ENCODE results near the gene USP32. TPM values are rescaled to one million over a fixed set of nuclear protein-coding genes. Genes with fewer than 3 reads are reported as not detected.

Gene USP32
- polyA plus RNA-seq, 1 experiment: 23.8 TPM

- Histone ChIP-seq H3K36me3 (ENCODE audit: control insufficient read depth, insufficient read depth, low read length) (no peaks in the 10 kb centered on the region), H3K4me3 (ENCODE audit: low read depth, low read length) (peak overlapping the region; percentile 82), H3K27me3 (ENCODE audit: control insufficient read depth, insufficient read depth, low read length) (no peaks in the 10 kb centered on the region)
- ChIA-PET POLR2A (no interaction called here), CTCF (interaction anchor here (1.0 to 1.7 kb wide), 3 partner anchors 8 to 163 kb away, joined by 3 to 6 read pairs (median 4); no protein-coding TSS in a partner anchor)
- TF ChIP-seq CTCF (IDR thresholded peaks at IDR 0.05; ENCODE audit: insufficient read depth, low read depth, low read length): no peak
- DNase-seq (ENCODE audit: low read depth): no peak
These were observed 1.1 kb upstream of the USP32 start for GRCh38 chr17:60392845-60393702.

- ChIA-PET CTCF (interaction anchor here (0.6 to 1.7 kb wide), 6 partner anchors 8 to 161 kb away, joined by 3 to 6 read pairs (median 4); no protein-coding TSS in a partner anchor), POLR2A (interaction anchor here (0.5 to 0.6 kb wide), 2 partner anchors 19 to 135 kb away, joined by 4 to 8 read pairs; no protein-coding TSS in a partner anchor)
- no peak for TF ChIP-seq CTCF (IDR thresholded peaks at IDR 0.05; ENCODE audit: insufficient read depth, low read depth, low read length)
- Histone ChIP-seq H3K27me3 (ENCODE audit: control insufficient read depth, insufficient read depth, low read length) (no peaks in the 10 kb centered on the region), H3K36me3 (ENCODE audit: control insufficient read depth, insufficient read depth, low read length) (no peaks in the 10 kb centered on the region), H3K4me3 (ENCODE audit: low read depth, low read length) (peak overlapping the region; percentile 82)
- DNase-seq (ENCODE audit: low read depth): no peak
These were observed 377 bp downstream of the USP32 start for GRCh38 chr17:60391471-60392041.

- ChIA-PET CTCF (interaction anchor here (0.7 to 1.7 kb wide), 5 partner anchors 13 to 161 kb away, joined by 3 to 6 read pairs (median 3); no protein-coding TSS in a partner anchor), POLR2A (no interaction called here)
- no peak for TF ChIP-seq CTCF (IDR thresholded peaks at IDR 0.05; ENCODE audit: insufficient read depth, low read depth, low read length)
- H3K27me3 ChIP-seq (ENCODE audit: control insufficient read depth, insufficient read depth, low read length): no peaks in the 10 kb centered on the region
- no peaks in the 10 kb centered on the region for H3K36me3 ChIP-seq (ENCODE audit: control insufficient read depth, insufficient read depth, low read length)
- DNase-seq (ENCODE audit: low read depth): no peak
- H3K4me3 ChIP-seq (ENCODE audit: low read depth, low read length): peak overlapping the region; percentile 82
These were observed 935 bp downstream of the USP32 start for GRCh38 chr17:60390925-60391470.

- DNase-seq (ENCODE audit: low read depth): peak; percentile 44
- no peaks in the 10 kb centered on the region for H3K27me3 ChIP-seq (ENCODE audit: control insufficient read depth, insufficient read depth, low read length)
- H3K36me3 ChIP-seq (ENCODE audit: control insufficient read depth, insufficient read depth, low read length): no peaks in the 10 kb centered on the region
- peak overlapping the region; percentile 82 for H3K4me3 ChIP-seq (ENCODE audit: low read depth, low read length)
- CTCF ChIA-PET: interaction anchor here (0.6 to 1.3 kb wide), 3 partner anchors 31 to 504 kb away, joined by 3 read pairs; no protein-coding TSS in a partner anchor
- POLR2A ChIA-PET: no interaction called here
- TF ChIP-seq CTCF (IDR thresholded peaks at IDR 0.05; ENCODE audit: insufficient read depth, low read depth, low read length): no peak
These were observed 1.7 kb downstream of the USP32 start for GRCh38 chr17:60390186-60390585.

GRCh38 chr17:60388742-60389141 is 3.2 kb downstream of the USP32 start:
- no peak for TF ChIP-seq CTCF (IDR thresholded peaks at IDR 0.05; ENCODE audit: insufficient read depth, low read depth, low read length)
- CTCF ChIA-PET: no interaction called here
- POLR2A ChIA-PET: no interaction called here
- Histone ChIP-seq H3K4me3 (ENCODE audit: low read depth, low read length) (no peak overlapping the region), H3K27me3 (ENCODE audit: control insufficient read depth, insufficient read depth, low read length) (no peaks in the 10 kb centered on the region), H3K36me3 (ENCODE audit: control insufficient read depth, insufficient read depth, low read length) (no peaks in the 10 kb centered on the region)
- DNase-seq (ENCODE audit: low read depth): no peak
